Inflammatory macrophage treated with lipopolysaccharide for 4 hours (primary cell): ENCODE results near the gene EFNA3.

ENCODE experiments used
- DNase-seq: peaks from one replicate; pipeline ENCODE4 v3.0.0-alpha.2; 2020

EFNA3 gene

GRCh38 chr1:155136748-155137147 lies 58.1 kb downstream of the EFNA3 start:
- no peak for DNase-seq
